ENCODE measurements around the gene KCNK3. TPM values are rescaled to one million over a fixed set of nuclear protein-coding genes. Genes with fewer than 3 reads are reported as not detected.

KCNK3 gene
- total RNA-seq, 1 donor from 2014 or later = not detected

GRCh38 chr2:26752656-26753055, 60.1 kb downstream of the KCNK3 start:
- DNase-seq (ENCODE audit: low spot score) = no peak
- no peak overlapping the region for H3K4me3 Mint-ChIP-seq (ENCODE audit: unreplicated experiment)
- no peaks in the 10 kb centered on the region for H3K9me3 Mint-ChIP-seq (ENCODE audit: unreplicated experiment)
- H3K36me3 Mint-ChIP-seq (ENCODE audit: low read depth, unreplicated experiment) = no peaks in the 10 kb centered on the region
- H3K4me1 Mint-ChIP-seq (ENCODE audit: unreplicated experiment) = peaks cover 15% of the 10 kb centered on the region
- no peak overlapping the region for H3K27ac Mint-ChIP-seq (ENCODE audit: unreplicated experiment)
- TF ChIP-seq, protein P1, sequence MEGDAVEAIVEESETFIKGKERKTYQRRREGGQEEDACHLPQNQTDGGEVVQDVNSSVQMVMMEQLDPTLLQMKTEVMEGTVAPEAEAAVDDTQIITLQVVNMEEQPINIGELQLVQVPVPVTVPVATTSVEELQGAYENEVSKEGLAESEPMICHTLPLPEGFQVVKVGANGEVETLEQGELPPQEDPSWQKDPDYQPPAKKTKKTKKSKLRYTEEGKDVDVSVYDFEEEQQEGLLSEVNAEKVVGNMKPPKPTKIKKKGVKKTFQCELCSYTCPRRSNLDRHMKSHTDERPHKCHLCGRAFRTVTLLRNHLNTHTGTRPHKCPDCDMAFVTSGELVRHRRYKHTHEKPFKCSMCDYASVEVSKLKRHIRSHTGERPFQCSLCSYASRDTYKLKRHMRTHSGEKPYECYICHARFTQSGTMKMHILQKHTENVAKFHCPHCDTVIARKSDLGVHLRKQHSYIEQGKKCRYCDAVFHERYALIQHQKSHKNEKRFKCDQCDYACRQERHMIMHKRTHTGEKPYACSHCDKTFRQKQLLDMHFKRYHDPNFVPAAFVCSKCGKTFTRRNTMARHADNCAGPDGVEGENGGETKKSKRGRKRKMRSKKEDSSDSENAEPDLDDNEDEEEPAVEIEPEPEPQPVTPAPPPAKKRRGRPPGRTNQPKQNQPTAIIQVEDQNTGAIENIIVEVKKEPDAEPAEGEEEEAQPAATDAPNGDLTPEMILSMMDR (IDR thresholded peaks at IDR 0.05; ENCODE audit: unreplicated experiment) = no peak
- no peaks in the 10 kb centered on the region for H3K27me3 Mint-ChIP-seq (ENCODE audit: unreplicated experiment)

DNA sequence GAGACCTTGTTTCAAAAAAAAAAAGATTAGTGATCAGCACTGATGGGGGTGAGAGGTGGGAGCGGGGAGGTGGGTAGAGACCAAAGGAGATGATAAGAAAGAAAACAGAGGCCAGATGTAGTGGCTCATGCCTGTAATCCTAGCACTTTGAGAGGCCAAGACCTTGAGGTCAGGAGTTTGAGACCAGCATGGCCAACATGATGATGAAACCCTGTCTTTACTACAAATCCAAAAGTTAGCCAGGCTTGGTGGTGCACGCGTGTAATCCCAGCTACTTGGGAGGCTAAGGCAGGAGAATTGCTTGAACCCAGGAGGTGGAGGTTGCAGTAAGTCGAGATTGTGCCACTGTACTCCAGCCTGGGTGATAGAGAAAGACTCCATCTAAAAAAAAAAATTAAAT, 62.0 kb downstream of the KCNK3 start:
- DNase-seq (ENCODE audit: low spot score) = no peak
- peaks cover 20% of the 10 kb centered on the region for H3K4me1 Mint-ChIP-seq (ENCODE audit: unreplicated experiment)
- H3K27me3 Mint-ChIP-seq (ENCODE audit: unreplicated experiment) = no peaks in the 10 kb centered on the region
- TF ChIP-seq, protein P1 (IDR thresholded peaks at IDR 0.05; ENCODE audit: unreplicated experiment) = no peak
- H3K4me3 Mint-ChIP-seq (ENCODE audit: unreplicated experiment) = no peak overlapping the region
- H3K36me3 Mint-ChIP-seq (ENCODE audit: low read depth, unreplicated experiment) = no peaks in the 10 kb centered on the region
- no peak overlapping the region for H3K27ac Mint-ChIP-seq (ENCODE audit: unreplicated experiment)
- no peaks in the 10 kb centered on the region for H3K9me3 Mint-ChIP-seq (ENCODE audit: unreplicated experiment)

GRCh38 chr2:26754972-26755670, 62.6 kb downstream of the KCNK3 start:
- Mint-ChIP-seq H3K9me3 (ENCODE audit: unreplicated experiment) (no peaks in the 10 kb centered on the region), H3K4me3 (ENCODE audit: unreplicated experiment) (no peak overlapping the region), H3K4me1 (ENCODE audit: unreplicated experiment) (peaks cover 16% of the 10 kb centered on the region), H3K27ac (ENCODE audit: unreplicated experiment) (no peak overlapping the region), H3K27me3 (ENCODE audit: unreplicated experiment) (no peaks in the 10 kb centered on the region), H3K36me3 (ENCODE audit: low read depth, unreplicated experiment) (no peaks in the 10 kb centered on the region)
- no peak for DNase-seq (ENCODE audit: low spot score)
- TF ChIP-seq, protein P1 (IDR thresholded peaks at IDR 0.05; ENCODE audit: unreplicated experiment) = no peak

GRCh38 chr2:26756337-26756736, 63.8 kb downstream of the KCNK3 start:
- Mint-ChIP-seq H3K4me1 (ENCODE audit: unreplicated experiment) (peaks cover 10% of the 10 kb centered on the region), H3K9me3 (ENCODE audit: unreplicated experiment) (no peaks in the 10 kb centered on the region), H3K27ac (ENCODE audit: unreplicated experiment) (peak overlapping the region; percentile 72), H3K27me3 (ENCODE audit: unreplicated experiment) (no peaks in the 10 kb centered on the region), H3K4me3 (ENCODE audit: unreplicated experiment) (no peak overlapping the region), H3K36me3 (ENCODE audit: low read depth, unreplicated experiment) (no peaks in the 10 kb centered on the region)
- DNase-seq (ENCODE audit: low spot score) = no peak
- TF ChIP-seq, protein P1 (IDR thresholded peaks at IDR 0.05; ENCODE audit: unreplicated experiment) = no peak
